K562 (cell line): ENCODE data around the gene SLC7A4.
A peak's percentile ranks its signal among the peaks of the same experiment; 100 is the strongest.

Experiments
- ARHGAP35 ChIP-seq: fragments of 450-650 bp; IDR thresholded peaks from 2 replicates; pipeline ENCODE4 v1.6.1; 2018; ENCODE audit not compliant: partially characterized antibody
- KAT8 ChIP-seq: fragments of 450-650 bp; IDR thresholded peaks from 2 replicates; pipeline ENCODE4 v1.6.1; 2016; ENCODE audit warnings: low read depth, mild to moderate bottlenecking
- MXI1 ChIP-seq: IDR thresholded peaks from 2 replicates; pipeline ENCODE4 v1.6.1; 2011; ENCODE audit warnings: low read depth, mild to moderate bottlenecking, improper control_type of control experiment, low read length
- POLR2A ChIP-seq: fragments of 450-650 bp; conservative IDR thresholded peaks from 2 replicates; pipeline ENCODE4 v1.6.1; 2016
- XRCC3 ChIP-seq: fragments of 450-650 bp; IDR thresholded peaks from 2 replicates; pipeline ENCODE4 v1.6.1; 2017; ENCODE audit warnings: mild to moderate bottlenecking, moderate library complexity
- ZBTB11 ChIP-seq, 3 experiments: fragments of 200-800 bp in 1 of 3; fragments of 250-450 bp in 1 of 3; fragments of 450-650 bp in 1 of 3; sonication (Bioruptor Pico) in 1 of 3; sonication (Bioruptor generic) in 1 of 3; formaldehyde crosslinking in 1 of 3; IDR thresholded peaks; 2 replicates each; pipeline versions ENCODE4 v1.6.1 to v1.8.0; 2016 to 2022; ENCODE audit warnings: mild to moderate bottlenecking in 2 of 3, missing genetic modification characterization in 2 of 3, missing compliant biosample characterization in 1 of 3, moderate library complexity in 1 of 3
- TF ChIP-seq, protein P1 (sequence below), 2 experiments: fragments of 450-650 bp in 1 of 2; sonication (generic) in 1 of 2; formaldehyde crosslinking in 1 of 2; IDR thresholded peaks in 1 of 2; conservative IDR thresholded peaks in 1 of 2; 2 replicates each; pipeline versions ENCODE4 v1.6.1 to v1.8.1; 2016 to 2023; ENCODE audit warnings: mild to moderate bottlenecking in 2 of 2, moderate library complexity in 2 of 2, inconsistent platforms in 1 of 2, missing genetic modification reagents in 1 of 2

DNA sequence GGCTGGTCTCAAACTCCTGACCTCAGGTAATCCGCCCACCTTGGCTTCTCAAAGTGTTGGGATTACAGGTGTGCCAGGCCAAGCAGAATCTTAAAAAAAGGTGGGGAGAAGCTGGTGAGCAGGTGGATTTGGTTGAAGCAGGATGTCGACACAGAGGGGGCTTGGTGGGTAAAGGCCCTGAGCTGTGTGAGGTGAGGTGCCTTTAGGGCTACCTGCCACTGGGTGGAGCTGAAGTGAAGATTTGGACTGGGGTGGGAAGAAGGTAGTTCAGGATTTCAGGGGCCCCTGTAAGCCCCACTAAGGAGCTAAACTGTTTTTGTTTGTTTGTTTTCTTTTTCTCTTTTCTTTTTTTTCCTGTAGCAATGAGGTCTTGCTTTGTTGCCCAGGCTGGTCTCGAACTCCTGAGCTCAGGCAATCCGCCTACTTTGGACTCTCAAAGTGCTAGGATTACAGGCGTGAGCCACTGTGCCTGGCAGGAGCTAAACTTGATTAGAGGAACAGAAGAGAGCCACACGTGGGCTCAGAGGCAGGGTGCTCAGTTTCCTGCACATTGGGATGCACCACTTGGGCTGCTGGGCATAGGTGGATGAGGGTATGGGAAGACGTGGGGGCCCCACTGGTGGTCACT, 11.4 kb downstream of the SLC7A4 start:
- TF ChIP-seq ZBTB11 (CRISPR knock-in tag; IDR thresholded peaks at IDR 0.05) (no peak; a peak in 1 of 6 replicates), XRCC3 (no peak), POLR2A (no peak), KAT8 (no peak), MXI1 (no peak), ARHGAP35 (no peak)
- TF ChIP-seq, protein P1, sequence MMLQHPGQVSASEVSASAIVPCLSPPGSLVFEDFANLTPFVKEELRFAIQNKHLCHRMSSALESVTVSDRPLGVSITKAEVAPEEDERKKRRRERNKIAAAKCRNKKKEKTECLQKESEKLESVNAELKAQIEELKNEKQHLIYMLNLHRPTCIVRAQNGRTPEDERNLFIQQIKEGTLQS (IDR thresholded peaks at IDR 0.05), result no peak
- TF ChIP-seq, protein P1 (CRISPR knock-in tag; conservative IDR thresholded peaks at IDR 0.05), result 0 out of 2 replicates have a peak, but pooled peaks have one; percentile 41
